GM19240 (cell line): ENCODE measurements around the gene GTF3A.

ENCODE experiments used
- DNase-seq: peaks from one replicate; pipeline ENCODE4 v3.0.0; 2011; ENCODE audit warnings: low spot score; ENCODE audit not compliant: insufficient read length

The GTF3A gene

GRCh38 chr13:27448308-27448707 is 23.9 kb downstream of the GTF3A start:
- no peak for DNase-seq

- DNase-seq, result no peak
These were observed 24.7 kb downstream of the GTF3A start for GRCh38 chr13:27449081-27449603.

GRCh38 chr13:27449936-27450828 is 25.8 kb downstream of the GTF3A start, which contains the start of gene MTIF3:
Gene MTIF3, minus strand, starts transcription at chr13:27450564. Its CDS starts 10,116 bp downstream, at chr13:27440448.
- peak; percentile 67 for DNase-seq

- no peak for DNase-seq
These were observed 26.6 kb downstream of the GTF3A start for GRCh38 chr13:27450921-27451471.

GRCh38 chr13:27455331-27455855 is 31.0 kb downstream of the GTF3A start:
- DNase-seq, result no peak

- DNase-seq, result no peak
These were observed 37.6 kb downstream of the GTF3A start for GRCh38 chr13:27461940-27462584.

- no peak for DNase-seq
These were observed 39.1 kb downstream of the GTF3A start for GRCh38 chr13:27463500-27463899.

GRCh38 chr13:27465611-27466010 is 41.2 kb downstream of the GTF3A start:
- DNase-seq, result no peak

GRCh38 chr13:27466513-27466912 is 42.1 kb downstream of the GTF3A start:
- no peak for DNase-seq

GRCh38 chr13:27470075-27470820 is 45.8 kb downstream of the GTF3A start:
- DNase-seq, result no peak

- DNase-seq, result no peak
These were observed 48.0 kb downstream of the GTF3A start for GRCh38 chr13:27472441-27472840.

GRCh38 chr13:27472941-27473340 is 48.5 kb downstream of the GTF3A start:
- DNase-seq, result no peak

GRCh38 chr13:27474751-27475268 is 50.4 kb downstream of the GTF3A start:
- DNase-seq, result no peak

- DNase-seq, result no peak
These were observed 52.7 kb downstream of the GTF3A start for GRCh38 chr13:27476943-27477703.

GRCh38 chr13:27481766-27482165 is 57.3 kb downstream of the GTF3A start:
- DNase-seq, result no peak

- DNase-seq, result no peak
These were observed 58.6 kb downstream of the GTF3A start for GRCh38 chr13:27482983-27483382.

- no peak for DNase-seq
These were observed 59.0 kb downstream of the GTF3A start for GRCh38 chr13:27483421-27483820.
